ENCODE measurements around the gene SORL1.

The SORL1 gene

DNA sequence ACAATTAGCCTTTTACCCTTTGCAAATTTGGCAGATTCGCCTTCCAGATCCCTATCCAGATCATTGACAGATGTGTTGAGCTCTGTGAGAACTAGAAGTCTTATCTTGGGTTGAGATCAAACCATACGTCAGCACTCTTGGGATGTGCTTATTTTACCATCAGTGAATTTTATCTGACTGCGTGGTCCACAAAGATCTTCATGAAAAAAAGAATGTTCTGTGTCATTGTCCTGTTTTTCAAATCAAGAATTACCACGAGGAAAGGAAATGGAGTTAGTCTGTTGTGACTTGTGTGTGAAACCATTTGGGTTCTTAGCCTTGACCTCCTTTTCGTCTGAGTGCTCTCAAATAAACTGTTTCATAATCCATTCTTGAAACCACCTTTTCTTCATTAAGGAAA lies 86.9 kb downstream of the SORL1 start:
- DNase-seq: no peak

DNA sequence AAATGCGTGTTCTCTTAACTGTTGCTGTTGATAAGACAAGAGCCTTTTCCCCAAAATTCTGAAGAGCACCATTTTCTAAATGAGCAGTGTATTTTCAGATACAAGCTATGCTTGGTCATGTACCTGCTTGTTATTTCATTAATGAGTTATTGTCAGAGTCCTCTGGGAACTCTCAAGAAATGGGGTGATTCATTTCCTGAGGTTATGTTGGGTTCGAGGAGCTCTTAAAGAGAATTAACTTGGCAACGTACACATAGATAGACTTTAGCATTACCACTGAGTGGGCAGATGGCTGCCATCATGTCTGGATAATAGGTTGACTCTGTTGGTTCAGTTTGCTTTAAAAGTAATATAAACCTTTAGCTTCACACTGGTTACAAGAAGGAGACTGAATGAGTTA lies 88.5 kb downstream of the SORL1 start:
- no peak for DNase-seq

DNA sequence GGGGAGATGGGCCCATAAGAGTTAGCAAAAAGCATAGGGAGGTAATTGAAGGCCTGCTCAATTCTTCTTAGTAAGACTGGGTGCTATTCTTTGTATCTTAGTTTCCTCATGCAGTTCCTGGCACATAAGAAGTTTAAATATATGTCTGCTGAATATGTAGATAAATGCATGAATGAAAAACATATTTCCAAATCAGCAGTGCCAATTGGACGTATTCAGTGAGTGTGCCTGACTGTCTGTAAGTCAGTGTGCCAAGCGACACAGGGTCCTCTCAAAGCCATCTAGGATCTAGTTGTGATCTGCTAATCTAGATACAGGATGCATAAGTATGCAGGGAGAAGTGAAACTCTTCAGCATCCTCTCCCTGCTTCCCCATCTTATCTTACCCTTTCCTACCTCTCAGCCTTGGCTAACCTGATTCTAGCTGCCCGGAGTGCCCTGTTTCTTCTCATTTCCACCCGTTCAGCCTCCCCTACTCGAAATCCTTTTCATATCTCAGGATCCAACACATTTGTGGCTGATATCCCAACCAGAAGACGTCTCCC lies 91.8 kb downstream of the SORL1 start:
- DNase-seq: no peak

DNA sequence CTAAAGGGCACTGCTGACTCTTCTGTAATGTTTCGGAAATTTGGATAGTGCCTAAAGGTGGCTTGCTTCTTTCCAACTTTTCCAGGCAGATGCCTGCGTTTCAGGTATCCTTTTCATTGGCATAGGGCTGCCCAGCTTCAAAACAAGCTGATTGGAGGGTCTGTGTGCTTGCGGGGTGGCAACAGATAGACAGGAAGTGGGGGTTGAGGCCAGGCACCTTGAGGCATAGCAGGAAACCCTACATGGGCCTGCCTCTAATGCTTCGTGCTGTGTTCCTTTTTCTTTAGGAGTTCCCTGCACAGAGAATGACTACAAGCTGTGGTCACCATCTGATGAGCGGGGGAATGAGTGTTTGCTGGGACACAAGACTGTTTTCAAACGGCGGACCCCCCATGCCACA lies 92.8 kb downstream of the SORL1 start:
- DNase-seq: no peak

DNA sequence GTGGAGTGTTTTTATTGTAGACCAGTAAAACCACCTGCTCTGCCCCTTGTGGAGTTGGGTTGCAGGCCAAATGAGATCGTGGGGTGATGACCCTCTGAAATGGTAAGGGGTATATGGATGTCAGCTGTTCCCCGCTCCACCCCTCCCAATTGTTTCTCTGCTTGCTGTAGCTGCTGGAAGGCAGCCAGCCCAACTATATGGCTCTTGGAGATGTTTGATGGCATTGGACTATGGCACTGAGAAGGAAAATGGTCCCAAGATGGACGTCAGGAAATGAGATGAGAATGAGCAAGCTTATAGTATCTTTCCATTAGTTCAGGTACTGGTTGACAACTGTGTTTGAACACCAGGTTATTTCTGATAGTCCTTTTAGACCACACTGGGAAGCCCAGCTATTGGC lies 95.5 kb downstream of the SORL1 start:
- DNase-seq: no peak

DNA sequence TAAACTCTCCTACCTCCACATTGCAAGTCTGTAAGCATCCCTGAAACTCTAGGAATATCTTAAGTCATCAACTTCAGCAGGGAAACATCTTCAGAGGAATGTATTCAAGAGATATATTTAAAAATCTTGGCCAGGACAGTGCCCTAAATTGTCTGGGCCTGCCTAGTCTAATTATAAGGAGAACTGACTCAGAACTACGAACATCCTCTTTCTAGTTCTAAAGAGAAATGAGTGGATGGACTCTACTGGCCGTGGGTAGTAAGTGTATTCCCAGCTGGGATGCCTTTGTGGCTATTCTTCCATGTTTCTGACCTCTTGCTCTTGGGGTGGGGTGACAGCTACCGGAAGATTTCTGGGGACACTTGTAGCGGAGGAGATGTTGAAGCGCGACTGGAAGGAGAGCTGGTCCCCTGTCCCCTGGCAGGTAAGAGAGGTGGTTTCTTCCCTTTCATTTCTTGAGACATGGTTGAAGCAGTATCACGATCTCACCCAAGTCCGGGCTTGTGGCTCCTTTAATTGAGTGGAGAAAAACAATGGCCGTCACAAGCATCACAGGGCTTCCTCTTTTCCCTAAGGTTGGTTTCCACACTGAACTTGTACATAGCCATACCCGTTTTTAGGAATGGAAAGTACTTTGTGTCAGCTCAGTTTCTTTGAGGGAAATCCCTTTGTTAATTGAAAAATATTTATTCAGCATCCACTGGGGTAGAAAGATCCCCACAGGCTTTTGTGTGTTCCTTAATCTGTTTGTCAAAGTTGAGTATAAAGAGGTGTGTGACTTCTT lies 98.3 kb downstream of the SORL1 start:
- DNase-seq: no peak

DNA sequence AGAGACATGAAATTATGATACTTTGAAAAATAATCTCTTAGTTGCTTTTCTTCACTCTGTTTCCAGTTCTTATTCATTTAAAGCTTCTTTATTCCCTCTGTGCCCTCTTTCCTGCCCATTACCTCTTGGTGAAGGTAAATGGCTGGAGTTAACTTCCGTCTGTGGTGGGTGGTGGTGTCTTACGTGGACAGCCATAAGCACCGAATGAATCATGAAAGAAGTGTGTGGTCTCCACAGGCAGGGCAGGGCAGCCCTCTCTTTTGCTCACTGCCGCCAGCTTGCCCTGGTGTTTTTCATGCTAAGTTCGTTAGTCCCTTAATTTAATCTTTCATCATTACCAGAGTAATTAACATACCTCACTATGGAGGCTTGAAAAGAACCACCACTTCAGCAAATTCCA lies 99.3 kb downstream of the SORL1 start:
- DNase-seq: no peak

DNA sequence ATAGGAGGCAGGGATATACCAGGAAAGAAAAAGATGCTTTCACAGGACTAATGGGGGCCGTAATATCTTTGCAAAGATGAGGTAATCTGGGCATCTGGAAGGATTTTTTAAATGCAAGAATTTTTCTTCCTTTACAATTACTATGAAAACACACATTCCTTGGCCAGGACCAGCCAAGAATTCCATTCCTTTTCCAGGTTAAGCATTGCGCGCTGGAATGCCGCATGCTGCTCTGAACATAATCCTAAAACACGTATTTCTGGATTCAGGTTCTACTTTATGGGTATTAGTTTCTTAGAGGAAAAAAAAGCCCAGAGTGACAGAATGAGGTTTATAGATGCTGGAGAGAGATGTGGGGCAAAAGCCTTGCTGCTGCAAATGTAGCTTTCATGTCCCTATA lies 100.0 kb downstream of the SORL1 start:
- peak; percentile 24 for DNase-seq

DNA sequence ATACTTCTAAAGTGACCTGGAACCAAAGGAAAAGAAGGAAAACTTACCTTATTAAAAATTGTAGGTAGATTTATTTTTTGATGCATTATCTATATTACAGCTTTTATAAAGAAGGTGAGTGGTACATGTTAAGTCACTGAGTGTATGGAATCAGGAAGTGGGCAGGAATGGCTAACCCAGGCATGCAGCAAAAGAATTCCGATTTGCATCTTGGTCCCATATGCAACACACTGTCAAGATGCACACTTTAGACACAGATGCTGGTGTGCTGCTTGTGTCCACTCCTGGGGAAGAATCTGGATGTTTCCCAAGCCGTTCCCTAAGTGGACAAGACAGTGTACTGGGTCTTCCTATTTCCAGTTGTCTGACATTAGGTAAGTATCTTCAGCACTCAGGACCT lies 100.5 kb downstream of the SORL1 start:
- DNase-seq: no peak

DNA sequence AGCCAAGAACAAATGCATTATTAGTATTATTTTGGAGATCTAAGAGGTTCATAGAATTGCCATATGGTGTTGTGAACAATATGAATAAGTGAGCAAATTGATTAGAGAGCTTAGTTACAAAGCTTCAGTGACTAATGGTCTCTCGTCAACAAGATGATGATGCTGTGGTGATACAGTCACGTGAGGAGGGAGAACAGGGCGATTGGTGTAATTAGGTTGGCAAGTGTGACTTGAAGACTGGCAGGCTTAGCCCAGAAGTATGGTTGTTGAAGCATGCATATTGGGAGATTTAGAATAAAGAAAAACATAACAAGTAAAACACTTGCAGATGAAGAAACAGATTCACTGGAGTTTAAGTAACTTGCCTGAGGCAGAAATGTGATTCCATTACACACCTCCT lies 101.3 kb downstream of the SORL1 start:
- no peak for DNase-seq

DNA sequence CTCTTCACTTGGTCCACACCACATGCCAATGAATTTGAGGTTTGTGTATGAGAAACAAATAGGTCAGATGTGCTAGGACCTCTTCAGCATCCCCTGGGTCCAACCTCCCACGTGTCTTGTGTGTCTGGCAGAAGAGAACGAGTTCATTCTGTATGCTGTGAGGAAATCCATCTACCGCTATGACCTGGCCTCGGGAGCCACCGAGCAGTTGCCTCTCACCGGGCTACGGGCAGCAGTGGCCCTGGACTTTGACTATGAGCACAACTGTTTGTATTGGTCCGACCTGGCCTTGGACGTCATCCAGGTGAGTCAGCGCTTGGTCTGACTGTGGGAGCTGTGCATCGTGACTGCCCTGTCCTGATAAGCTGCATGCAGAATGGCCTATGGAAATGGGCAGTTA lies 101.7 kb downstream of the SORL1 start:
- no peak for DNase-seq

DNA sequence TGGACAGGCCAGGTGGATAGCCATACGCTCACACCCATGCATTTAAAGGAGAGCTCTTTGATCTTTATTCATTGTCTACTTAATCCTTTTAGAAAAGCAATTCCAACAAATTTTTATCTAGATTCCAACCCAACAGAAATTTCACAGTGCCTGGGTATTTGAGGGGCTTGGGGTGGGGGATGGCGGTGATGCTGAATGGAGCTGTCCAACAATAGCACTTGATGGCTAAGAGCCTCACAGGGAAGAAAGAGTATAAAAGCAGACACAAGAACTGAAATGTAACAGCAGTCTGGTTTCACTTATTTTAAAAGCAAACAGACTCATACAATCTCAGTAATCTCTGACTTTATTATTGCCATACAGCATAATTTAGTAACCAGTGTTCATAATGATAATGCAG lies 102.4 kb downstream of the SORL1 start:
- DNase-seq: no peak

DNA sequence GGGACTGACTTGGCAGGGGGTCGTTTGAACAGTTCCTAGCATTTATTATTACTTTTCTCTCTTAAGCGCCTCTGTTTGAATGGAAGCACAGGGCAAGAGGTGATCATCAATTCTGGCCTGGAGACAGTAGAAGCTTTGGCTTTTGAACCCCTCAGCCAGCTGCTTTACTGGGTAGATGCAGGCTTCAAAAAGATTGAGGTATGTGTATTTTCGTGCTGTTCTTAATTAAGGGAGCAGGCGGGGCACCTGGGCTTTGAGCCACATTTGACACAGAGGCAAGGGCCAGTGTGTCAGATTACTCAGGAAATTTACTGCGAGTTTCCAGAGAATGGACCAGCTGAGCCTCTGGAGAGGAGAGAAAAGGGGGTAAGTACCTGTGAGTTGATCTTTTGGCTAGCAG lies 103.0 kb downstream of the SORL1 start:
- no peak for DNase-seq

DNA sequence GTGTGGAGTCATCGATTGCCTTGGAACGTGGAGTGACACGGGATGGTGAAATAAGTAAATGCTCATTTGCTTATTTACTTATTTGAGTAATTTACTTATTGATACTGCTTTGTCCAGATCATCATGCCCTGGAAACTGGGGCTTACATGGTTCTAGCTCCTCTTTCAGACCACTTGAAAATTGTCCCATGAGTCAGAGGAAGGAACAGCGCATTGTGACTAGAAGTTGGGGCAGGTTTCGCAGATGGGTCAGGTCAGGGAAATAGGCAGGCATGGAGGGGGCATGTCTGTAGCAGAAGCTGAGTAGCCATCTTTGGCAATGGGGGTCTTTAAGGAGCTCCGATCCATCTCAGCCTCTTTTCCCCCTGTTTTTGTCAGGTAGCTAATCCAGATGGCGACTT lies 104.8 kb downstream of the SORL1 start:
- DNase-seq: no peak

DNA sequence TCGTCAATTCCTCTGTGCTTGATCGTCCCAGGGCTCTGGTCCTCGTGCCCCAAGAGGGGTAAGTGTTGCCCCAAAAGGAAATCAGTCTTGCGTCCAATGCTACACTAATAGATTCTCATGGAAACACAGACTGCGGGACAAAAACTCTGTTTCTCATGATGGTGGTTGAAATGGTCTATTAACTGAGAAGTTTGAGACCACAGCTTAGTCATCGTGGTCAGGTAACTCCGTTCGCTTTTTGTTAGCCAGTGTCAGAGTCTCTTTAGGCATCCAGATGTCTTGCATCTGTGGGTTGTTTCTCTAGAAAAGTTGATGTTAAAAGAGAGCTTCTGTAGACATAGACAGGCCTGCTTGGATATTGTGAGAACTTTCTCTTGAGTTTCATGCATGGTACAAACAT lies 105.2 kb downstream of the SORL1 start:
- peak; percentile 22 for DNase-seq

DNA sequence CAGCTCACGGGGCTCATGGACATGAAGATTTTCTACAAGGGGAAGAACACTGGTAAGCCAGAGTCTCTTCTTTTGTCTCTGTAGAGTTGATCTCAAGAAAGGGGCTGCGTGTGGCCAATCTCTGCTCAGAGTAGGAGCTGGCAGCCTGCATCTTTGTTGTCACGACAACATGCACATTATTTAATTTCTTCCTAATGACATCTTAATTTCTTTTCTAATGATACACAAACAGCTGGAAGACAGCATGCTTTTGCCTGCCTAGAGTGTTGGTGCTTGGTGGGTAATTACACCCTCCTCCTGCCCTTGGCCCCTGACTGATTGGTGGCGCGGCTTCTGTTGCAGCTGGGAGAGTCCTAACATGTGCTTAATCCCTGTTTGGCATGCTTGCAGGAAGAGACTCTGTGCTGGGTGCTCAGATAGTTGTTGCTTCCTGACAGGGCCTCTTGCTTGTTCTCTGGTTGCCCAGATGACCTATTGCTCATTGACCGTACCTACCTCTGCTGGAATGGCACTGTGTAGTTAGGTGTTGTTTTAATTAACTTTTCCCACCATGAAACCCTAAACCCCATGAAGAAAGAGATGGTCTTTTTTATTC lies 107.6 kb downstream of the SORL1 start:
- no peak for DNase-seq

DNA sequence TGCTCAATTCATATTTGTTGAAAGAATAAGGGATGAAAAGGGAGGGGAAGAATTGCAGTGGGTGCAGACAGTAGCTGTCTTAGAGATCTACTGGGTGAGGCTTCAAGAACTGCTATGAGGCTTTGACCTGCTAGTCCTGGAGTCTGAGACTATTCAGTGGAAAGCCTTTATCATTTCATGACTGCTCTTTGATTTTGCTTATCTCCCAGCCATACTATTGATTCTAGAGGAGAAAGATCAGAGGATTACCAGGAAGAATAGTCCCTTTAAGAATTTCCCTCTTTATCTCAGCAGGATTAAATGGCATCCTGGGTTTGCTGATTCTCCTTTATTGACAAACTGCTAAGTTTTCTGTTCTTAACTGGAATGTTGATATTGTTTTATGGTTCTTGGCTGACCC lies 108.1 kb downstream of the SORL1 start:
- DNase-seq: no peak

DNA sequence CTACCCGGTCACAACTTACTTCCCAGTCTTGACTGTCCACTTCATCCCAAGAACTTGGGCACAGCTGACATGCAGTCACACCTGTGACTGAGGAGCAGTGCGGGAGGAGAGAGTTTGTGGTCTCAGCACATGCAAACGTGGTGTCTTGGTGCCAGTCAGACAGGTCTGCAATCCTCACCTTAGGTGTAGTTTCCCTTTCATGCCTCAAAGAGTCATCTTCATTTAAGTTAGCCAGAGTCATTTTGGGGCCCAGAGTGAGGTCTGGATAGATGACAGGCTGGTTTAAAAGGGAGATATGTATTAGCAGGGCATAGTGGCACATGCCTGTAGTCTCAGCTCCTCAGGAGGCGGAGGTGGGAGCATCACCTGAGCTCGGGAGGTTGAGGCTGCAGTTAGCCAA lies 109.1 kb downstream of the SORL1 start:
- DNase-seq: no peak

DNA sequence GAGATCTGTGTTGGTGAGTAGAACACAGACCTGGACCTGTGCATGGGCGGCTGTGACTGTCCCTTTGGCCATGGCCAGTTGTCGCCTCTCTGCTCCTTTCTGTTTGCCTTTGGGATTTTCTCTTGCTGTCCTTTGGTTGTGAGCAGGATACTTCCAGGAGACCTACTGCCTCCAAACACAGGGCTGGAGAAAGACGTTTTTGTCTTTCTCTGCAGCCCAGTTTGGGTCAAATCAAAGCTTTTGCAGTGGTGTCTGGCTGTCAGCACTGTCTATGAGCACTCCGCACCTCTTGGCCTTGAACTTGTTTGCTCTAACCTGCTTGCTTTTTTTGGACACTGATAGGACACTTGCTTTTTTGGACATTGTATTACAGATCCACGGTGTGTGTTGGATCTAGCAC lies 109.6 kb downstream of the SORL1 start:
- no peak for DNase-seq

DNA sequence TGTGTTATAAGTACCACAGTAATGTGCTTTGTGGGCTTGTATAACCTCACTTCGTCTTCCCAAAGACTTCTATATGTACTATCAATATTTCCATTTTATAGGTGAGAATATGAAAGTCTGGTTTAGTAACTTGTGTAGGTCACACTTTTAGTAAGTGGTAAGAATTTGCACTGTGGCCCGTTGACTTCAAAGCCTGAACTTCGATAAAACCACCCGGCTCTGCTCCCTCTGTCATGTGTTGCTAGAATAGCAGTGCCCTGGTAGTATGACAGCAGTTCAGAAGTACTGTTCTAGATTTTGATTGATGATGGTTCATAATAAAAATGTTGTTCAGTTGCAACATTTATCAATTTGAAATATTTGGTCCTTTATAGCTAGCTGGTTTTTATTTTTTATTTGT lies 110.9 kb downstream of the SORL1 start:
- no peak for DNase-seq

DNA sequence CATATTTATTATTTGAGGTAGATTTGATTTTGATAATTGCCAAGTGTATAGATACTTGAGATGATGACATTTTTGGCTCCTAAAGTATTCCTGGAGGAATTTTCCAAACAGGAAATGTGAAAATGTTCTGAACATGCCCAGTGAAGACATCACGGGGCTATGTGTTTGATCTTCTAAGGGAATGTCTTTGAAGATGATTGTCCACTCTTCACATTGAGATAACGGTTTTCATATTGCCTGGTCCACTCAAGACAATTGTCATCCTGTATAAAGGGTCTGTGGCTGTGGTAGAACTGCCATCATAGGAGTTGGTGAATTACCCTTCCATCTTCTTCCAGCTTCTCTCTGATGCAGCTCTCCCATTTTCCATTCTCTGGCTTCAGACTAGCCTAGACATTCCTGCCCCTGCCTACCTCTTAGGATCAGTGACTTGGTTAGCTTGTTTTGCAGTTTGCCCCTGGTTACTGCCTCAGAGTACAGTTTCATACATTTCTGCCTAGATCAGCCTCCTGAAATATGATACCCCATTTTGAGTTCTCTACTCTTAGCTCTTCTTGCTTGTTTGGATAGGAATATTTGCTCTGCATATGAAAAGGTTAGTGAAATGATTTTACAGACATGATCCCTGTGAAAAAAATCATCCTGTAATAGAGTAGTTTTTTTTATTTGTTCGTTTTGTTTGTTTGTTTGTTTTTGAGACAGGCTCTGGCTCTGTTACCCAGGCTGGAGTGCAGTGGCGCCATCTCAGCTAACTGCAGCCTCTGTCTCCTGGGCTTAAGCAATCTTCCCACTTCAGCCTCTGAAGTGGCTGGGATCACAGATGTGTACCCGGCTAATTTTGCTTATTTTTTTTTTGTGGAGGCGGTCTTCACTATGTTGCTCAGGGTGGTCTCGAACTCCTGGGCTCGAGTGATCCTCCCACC lies 112.0 kb downstream of the SORL1 start:
- no peak for DNase-seq

DNA sequence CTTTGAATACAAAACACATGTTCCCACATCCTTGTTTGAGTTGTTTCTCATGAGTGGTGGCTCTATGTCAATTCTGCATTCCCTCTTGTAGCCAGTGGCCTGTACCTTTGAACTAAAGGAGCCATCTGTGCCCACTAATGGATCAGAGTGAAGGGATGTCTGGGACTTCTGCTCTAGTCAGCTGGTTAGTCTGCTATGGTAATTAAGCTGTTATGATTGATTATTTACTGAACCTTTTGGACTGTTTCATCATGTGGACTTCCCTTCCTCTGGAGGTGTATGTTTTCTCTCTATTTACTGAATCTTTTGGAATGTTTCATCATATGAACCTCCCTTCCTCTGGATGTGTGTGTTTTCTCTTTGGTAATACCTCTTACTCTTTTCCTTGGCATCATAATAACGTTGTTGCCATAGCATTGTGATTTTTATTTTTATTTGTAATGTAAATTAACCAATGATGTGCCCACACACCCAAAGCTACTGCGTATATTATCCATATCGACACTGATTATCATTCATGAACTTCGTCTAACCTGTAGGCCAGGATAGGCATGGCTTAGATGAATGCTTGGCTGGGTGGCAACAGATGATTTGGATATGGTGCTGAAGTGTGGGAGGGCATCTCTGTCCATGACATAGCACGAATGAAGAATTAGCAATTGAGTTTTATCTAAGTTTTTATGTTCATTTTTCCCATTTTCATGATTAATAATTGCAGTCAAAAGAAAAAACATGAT lies 113.0 kb downstream of the SORL1 start:
- no peak for DNase-seq
